GM21576 (cell line): ENCODE measurements around the gene SDK1.

Experiments
- ATAC-seq: cut with Tn5 transposase; IDR thresholded peaks from one replicate; pipeline ENCODE4 v1.9.1; 2021; ENCODE audit warnings: mild to moderate bottlenecking, moderate library complexity; ENCODE audit not compliant: unreplicated experiment

SDK1 gene

GRCh38 chr7:4159761-4160554 is 858.9 kb downstream of the SDK1 start:
- no peak for ATAC-seq

GRCh38 chr7:4162884-4163564 is 862.0 kb downstream of the SDK1 start:
- ATAC-seq: no peak

- no peak for ATAC-seq
Measured at GRCh38 chr7:4163565-4164203, 862.6 kb downstream of the SDK1 start.

- ATAC-seq: no peak
Measured at GRCh38 chr7:4164556-4164955, 863.5 kb downstream of the SDK1 start.

- ATAC-seq: no peak
Measured at GRCh38 chr7:4166340-4166739, 865.3 kb downstream of the SDK1 start.

- no peak for ATAC-seq
Measured at GRCh38 chr7:4166807-4167206, 865.8 kb downstream of the SDK1 start.

GRCh38 chr7:4167385-4167910 is 866.4 kb downstream of the SDK1 start:
- ATAC-seq: no peak

GRCh38 chr7:4168041-4168440 is 867.0 kb downstream of the SDK1 start:
- no peak for ATAC-seq

GRCh38 chr7:4168541-4168940 is 867.5 kb downstream of the SDK1 start:
- no peak for ATAC-seq

GRCh38 chr7:4169455-4169854 is 868.4 kb downstream of the SDK1 start:
- no peak for ATAC-seq

GRCh38 chr7:4170997-4171786 is 870.1 kb downstream of the SDK1 start:
- no peak for ATAC-seq

GRCh38 chr7:4172883-4173282 is 871.8 kb downstream of the SDK1 start:
- no peak for ATAC-seq

GRCh38 chr7:4173615-4174014 is 872.6 kb downstream of the SDK1 start:
- ATAC-seq: no peak

- no peak for ATAC-seq
Measured at GRCh38 chr7:4174016-4174415, 873.0 kb downstream of the SDK1 start.

- no peak for ATAC-seq
Measured at GRCh38 chr7:4174451-4174850, 873.4 kb downstream of the SDK1 start.

GRCh38 chr7:4174884-4175283 is 873.8 kb downstream of the SDK1 start:
- no peak for ATAC-seq

GRCh38 chr7:4175346-4175973 is 874.4 kb downstream of the SDK1 start:
- ATAC-seq: no peak

GRCh38 chr7:4177001-4177400 is 875.9 kb downstream of the SDK1 start:
- no peak for ATAC-seq

GRCh38 chr7:4178416-4178815 is 877.4 kb downstream of the SDK1 start:
- no peak for ATAC-seq

GRCh38 chr7:4178916-4179687 is 878.0 kb downstream of the SDK1 start:
- no peak for ATAC-seq
